NCI-H446 (cell line): Measurements from ENCODE around the gene KLK14.

Experiments used
- DNase-seq, 2 experiments: peaks; one replicate each; lab custom pipeline; 2025; lab: John Stamatoyannopoulos, UW

The KLK14 gene

GRCh38 chr19:51082611-51083010 is at the start of gene KLK14:
KLK14 (minus strand) TSS chr19:51082887; CDS start chr19:51082614, 273 bp downstream.
- no peak for DNase-seq

DNA sequence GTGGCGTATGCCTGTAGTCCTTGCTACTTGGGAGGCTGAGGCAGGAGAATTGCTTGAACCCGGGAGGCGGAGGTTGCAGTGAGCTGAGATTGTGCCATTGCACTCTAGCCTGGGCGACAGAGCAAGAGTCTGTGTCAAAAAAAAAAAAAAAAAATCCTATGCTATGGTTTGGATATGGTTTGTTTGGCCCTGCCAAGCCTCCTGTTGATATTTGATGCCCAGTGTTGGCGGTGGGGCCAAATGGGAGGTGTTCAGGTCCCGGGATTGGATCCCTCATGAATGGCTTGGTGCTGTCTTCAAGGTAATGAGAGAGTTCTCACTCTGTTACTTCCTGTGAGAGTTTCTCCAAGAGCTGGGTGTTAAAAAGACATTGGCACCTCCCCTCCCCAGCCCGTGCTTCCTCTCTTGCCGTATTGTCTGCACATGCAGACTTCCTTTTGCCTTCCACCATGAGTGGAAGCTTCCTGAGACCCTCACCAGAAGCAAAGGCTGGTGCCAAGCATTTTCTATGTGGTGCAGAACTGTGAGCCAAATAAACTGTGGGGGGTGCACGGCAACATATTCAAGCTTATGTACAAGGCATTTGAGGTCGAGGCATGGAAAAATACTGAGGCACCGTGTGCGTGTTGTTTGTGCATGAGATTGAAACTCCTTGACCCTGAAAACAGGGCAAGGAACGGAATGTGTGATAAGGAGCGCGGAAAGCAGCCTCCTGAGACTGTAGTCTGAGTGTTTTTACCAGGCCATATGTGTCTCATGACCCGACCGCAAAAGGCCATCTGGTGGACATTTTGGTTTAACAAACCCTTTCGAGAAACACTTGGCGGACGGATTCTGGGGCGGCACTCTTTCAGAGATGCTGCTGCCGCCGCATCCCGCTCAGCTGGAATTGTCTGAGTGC is 49.3 kb upstream of the KLK14 start:
- peak in 1 of 2 experiments; percentile 14 for DNase-seq

- no peak for DNase-seq
These were observed 47.0 kb upstream of the KLK14 start for GRCh38 chr19:51129716-51130115.

DNA sequence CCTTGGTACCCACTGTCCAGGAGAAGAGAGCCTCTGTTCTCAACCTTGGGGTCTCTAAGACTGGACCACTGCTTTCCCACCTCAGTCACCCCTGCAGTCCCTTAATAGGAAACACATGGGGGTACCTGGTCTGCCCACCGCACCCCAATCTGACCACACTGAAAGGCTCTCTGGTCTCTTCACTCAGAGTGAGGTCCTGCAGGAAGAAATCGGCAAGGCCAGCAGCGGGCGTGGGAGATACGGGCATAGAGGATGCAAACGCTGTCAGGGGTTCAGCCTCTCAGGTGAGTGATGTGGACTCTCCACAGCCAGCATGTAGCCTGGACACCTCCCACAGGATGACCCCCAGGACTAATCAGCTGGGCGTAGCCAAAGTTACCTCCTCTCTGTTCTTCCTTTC is 45.5 kb upstream of the KLK14 start:
- no peak for DNase-seq

DNA sequence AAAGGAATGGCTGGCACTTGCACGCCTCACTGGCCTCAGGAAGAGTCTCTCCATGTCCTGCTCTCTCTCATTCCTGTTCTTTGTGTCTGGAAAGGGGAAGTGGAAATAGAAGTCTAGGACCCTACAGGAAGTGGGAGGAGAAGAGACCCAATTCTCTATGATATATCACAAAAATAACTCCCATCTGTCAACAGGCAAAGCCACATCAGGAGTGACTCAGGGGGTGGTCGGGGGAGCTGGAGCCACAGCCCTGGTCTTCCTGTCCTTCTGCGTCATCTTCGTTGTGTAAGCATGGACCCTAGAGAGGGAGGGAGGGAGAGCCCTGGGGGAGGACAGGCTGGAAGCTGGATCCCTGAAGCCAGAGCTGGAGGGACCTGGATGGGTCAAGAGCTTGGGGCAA is 45.1 kb upstream of the KLK14 start:
- DNase-seq = no peak

DNA sequence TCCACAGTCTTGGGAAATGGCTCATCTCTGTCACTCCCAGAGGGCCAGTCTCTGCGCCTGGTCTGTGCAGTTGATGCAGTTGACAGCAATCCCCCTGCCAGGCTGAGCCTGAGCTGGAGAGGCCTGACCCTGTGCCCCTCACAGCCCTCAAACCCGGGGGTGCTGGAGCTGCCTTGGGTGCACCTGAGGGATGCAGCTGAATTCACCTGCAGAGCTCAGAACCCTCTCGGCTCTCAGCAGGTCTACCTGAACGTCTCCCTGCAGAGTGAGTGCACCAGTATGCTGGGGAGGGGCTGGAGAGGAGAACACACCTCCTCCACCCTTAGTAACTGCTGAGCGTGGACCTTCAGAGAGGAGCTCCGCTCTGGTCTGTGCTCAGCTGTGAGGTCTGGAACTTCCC is 44.3 kb upstream of the KLK14 start:
- DNase-seq = no peak

GRCh38 chr19:51125421-51126075 is 42.9 kb upstream of the KLK14 start:
- no peak for DNase-seq

DNA sequence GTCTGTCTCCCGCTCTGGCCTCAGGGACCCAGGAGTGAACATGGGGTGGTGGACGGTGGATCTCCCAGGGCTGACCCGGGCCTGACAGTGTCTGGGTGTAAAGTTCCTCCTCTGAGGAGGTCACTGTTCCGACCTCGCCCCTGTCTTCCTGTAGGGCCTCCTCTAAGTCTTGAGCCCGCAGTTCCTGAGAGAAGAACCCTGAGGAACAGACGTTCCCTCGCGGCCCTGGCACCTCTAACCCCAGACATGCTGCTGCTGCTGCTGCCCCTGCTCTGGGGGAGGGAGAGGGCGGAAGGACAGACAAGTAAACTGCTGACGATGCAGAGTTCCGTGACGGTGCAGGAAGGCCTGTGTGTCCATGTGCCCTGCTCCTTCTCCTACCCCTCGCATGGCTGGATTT is 42.0 kb upstream of the KLK14 start, which contains the start of gene SIGLEC9:
Gene SIGLEC9 (plus strand): TSS at position 178 of the 400 bp plus-strand sequence. CDS start 69 bp downstream, at position 247.
- DNase-seq = no peak

- no peak for DNase-seq
These were observed 41.5 kb upstream of the KLK14 start for GRCh38 chr19:51124216-51124615.

DNA sequence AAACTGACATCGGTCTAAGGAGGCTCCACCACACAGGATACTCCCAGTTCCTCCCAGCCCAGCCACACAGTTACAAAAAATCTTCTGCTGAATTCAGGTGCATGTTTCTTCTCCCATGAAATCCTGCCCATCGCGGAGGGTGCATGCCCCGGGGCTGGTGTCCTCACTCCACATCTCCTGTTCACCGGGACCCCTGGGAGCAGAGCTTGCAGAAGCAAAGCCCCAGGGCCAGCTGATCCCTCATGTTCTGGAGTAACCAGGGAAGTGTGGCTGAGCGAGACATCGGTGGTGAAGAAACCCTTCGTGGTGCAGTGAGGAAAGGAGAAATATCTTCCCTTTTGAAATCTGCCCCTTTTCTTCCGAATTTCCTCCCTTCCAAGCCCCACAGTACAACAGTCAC is 41.1 kb upstream of the KLK14 start:
- DNase-seq = no peak

DNA sequence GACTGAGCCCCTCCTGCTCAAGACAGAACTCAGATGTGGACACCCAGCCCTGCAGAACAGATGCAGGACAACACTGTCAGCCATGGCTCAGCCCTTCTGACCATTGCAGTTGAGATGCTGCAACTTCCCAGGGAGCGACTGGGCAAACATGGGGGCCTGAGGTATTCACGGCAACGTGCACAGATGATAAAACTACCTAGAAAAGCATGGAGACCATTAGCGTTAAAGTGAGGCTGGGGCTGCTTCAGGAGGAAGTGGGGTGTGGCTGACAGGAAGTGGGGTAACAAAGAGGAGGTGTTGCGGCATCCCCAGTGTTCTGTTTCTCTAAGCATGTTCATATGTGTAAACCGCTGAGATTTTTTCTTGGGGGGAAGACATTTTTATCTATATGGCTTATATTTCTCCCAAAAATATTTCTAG is 40.7 kb upstream of the KLK14 start:
- DNase-seq = no peak

GRCh38 chr19:51122112-51122981 is 39.7 kb upstream of the KLK14 start:
- no peak for DNase-seq

GRCh38 chr19:51121257-51121656 is 38.6 kb upstream of the KLK14 start:
- no peak for DNase-seq

GRCh38 chr19:51120160-51120559 is 37.5 kb upstream of the KLK14 start:
- DNase-seq = no peak

DNA sequence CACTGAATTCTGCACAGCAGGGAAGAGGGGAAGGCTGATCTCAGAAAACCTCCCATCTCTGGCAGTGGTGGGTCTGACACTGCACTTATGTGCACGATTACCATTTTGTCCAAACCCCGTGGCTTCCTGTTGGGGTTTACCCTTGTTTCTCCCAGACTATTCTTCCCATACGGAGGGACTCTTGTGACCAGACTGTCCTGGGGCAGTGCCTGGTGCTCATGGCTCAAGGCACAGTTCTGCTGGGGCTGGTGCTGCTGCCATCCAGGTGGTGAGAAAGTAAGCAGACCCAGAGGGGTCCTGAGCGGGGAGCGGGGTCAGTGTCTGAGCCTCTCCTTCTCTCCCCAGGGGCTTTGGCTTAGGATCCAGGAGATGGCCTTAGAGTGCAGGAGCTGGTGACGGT is 36.9 kb upstream of the KLK14 start:
- DNase-seq = no peak

DNA sequence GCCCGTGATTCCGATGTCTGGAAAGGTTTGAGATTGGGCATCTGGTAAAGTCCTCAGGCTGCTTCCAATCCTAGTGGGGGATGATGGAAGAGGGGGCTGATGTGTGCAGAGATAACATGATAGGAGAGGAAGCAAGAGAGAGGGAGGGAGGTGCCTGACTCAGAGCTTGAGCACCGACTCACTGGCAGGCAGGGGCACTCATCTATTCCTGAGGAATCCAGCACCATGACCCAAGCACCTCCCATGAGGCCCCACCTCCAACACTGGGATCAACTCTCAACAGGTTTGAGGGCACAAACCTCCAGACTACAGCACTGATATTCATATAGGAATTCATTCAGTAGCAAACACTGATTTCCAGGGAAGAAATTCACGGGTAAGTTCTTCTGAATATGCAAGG is 36.4 kb upstream of the KLK14 start:
- DNase-seq = no peak

GRCh38 chr19:51116736-51117286 is 34.1 kb upstream of the KLK14 start:
- DNase-seq = no peak

DNA sequence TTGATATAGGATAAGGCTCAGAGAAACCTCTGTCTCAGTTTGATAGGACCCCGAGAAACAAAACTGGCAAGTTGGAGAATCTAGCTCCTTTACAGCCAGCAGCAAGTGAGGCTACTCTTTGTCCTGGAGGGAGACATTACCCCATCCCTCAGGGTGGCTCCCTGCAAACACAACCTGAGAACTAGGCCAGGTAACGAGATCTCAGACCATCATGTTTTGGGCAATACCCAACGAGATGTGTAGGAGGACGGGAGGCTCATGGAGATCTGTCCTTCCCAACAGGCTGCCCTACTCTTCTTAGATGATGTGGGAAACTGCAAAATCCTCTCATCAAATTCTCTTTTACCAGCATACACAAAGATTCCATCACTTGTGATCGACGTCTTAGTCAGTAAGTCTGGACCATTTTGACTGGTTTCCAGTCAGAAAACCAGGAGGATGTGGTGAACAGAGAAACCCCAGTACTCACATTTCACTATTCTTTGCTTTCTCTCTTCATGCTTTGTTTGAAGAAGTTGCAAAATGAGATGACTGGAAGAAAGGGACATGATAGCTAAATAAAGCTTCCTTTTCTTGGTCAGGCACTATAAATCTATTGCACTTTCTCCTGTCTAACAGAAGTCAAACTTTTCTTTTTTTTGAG is 31.5 kb upstream of the KLK14 start:
- DNase-seq = no peak

GRCh38 chr19:51111606-51112005 is 28.9 kb upstream of the KLK14 start:
- no peak for DNase-seq

- no peak for DNase-seq
These were observed 27.9 kb upstream of the KLK14 start for GRCh38 chr19:51110666-51110971.

GRCh38 chr19:51108805-51109146 is 26.1 kb upstream of the KLK14 start:
- DNase-seq = peak in 1 of 2 experiments; percentile 87
